MCF 10A (cell line): ENCODE measurements around the gene TRIM29. TPM values are rescaled to one million over a fixed set of nuclear protein-coding genes. Genes with fewer than 3 reads are reported as not detected.

Source experiments
- Bru-seq: library from RNA; stranded (reverse); fragments of 400-500 nt; gene quantifications from one replicate; lab custom pipeline; 2021; lab: Mats Ljungman, UMichigan
- BruChase-seq, 2 experiments: library from RNA; stranded (reverse); fragments of 400-500 nt; gene quantifications; one replicate each; lab custom pipeline; 2021; lab: Mats Ljungman, UMichigan
- BruUV-seq: library from RNA; stranded (reverse); fragments of 400-500 nt; replicated peaks from 2 replicates; lab custom pipeline; 2021; lab: Mats Ljungman, UMichigan
- CTCF ChIA-PET: fragments of 300-600 bp; sonication (Branson Sonifier 250); formaldehyde crosslinking; extraction: SDS; loops from one replicate; lab custom pipeline; 2021; ENCODE audit warnings: antibody characterized with exemption, inconsistent platforms; lab: Yijun Ruan, JAX
- POLR2A ChIA-PET: fragments of 300-600, 350-650 bp; sonication (Branson Sonifier 250); formaldehyde crosslinking; extraction: SDS; loops from one replicate; lab custom pipeline; 2020; ENCODE audit warnings: antibody characterized with exemption, inconsistent platforms; lab: Yijun Ruan, JAX
- DNase-seq: peaks from one replicate; pipeline ENCODE4 v3.0.0-alpha.2; 2018; ENCODE audit not compliant: unreplicated experiment
- H3K27ac Mint-ChIP-seq: one replicate; pipeline ENCODE4 v1.8.0; 2022; ENCODE audit warnings: mild to moderate bottlenecking, low read depth, mixed read lengths; ENCODE audit not compliant: unreplicated experiment
- H3K27me3 Mint-ChIP-seq: one replicate; pipeline ENCODE4 v1.8.0; 2022; ENCODE audit warnings: mixed read lengths; ENCODE audit not compliant: insufficient read depth, unreplicated experiment
- H3K36me3 Mint-ChIP-seq: one replicate; pipeline ENCODE4 v1.8.0; 2022; ENCODE audit warnings: mild to moderate bottlenecking, moderate library complexity, mixed read lengths; ENCODE audit not compliant: insufficient read depth, unreplicated experiment
- H3K4me1 Mint-ChIP-seq: one replicate; pipeline ENCODE4 v1.8.0; 2022; ENCODE audit warnings: mixed read lengths; ENCODE audit not compliant: insufficient read depth, unreplicated experiment
- H3K4me3 Mint-ChIP-seq: one replicate; pipeline ENCODE4 v1.8.0; 2022; ENCODE audit warnings: mild to moderate bottlenecking, moderate library complexity, mixed read lengths; ENCODE audit not compliant: unreplicated experiment
- H3K9me3 Mint-ChIP-seq: one replicate; pipeline ENCODE4 v1.8.0; 2022; ENCODE audit warnings: mixed read lengths; ENCODE audit not compliant: unreplicated experiment
- intact Hi-C: fragments of 100-400 bp; cut with micrococcal nuclease; formaldehyde crosslinking; loops from 2 replicates; pipeline ENCODE4 v1.14.1; 2022
- long read RNA-seq: library from polyadenylated mRNA; stranded (forward); transcript quantifications from one replicate; pipeline ENCODE4 v2.0.0, GENCODE V29; 2022
- total RNA-seq: library from RNA; stranded (reverse); gene quantifications from 2 replicates; pipeline ENCODE4 v1.2.3, GENCODE V29; 2022
- TF ChIP-seq, protein P1 (sequence below): fragments of 200-600 bp; IDR thresholded peaks from one replicate; pipeline ENCODE4 v1.8.0; 2022; ENCODE audit warnings: antibody characterized with exemption, mild to moderate bottlenecking; ENCODE audit not compliant: unreplicated experiment

TRIM29 gene, protein sequence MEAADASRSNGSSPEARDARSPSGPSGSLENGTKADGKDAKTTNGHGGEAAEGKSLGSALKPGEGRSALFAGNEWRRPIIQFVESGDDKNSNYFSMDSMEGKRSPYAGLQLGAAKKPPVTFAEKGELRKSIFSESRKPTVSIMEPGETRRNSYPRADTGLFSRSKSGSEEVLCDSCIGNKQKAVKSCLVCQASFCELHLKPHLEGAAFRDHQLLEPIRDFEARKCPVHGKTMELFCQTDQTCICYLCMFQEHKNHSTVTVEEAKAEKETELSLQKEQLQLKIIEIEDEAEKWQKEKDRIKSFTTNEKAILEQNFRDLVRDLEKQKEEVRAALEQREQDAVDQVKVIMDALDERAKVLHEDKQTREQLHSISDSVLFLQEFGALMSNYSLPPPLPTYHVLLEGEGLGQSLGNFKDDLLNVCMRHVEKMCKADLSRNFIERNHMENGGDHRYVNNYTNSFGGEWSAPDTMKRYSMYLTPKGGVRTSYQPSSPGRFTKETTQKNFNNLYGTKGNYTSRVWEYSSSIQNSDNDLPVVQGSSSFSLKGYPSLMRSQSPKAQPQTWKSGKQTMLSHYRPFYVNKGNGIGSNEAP
- 60.9 and 93.4 TPM in 2 replicates for total RNA-seq
- Bru-seq, nascent RNA, result percentile 52 among the genes with signal in this experiment
- percentile 74 among the genes with signal in this experiment for BruChase-seq, experiment 1, labeled RNA remaining after a 6-hour chase
- BruChase-seq, experiment 2, labeled RNA remaining after a 2-hour chase, result percentile 55 among the genes with signal in this experiment
- long read RNA-seq, transcript TRIM29-201 (9 exons, 3,328 nt), result major isoform, 28 of 163 reads
- long read RNA-seq, partial matches to known transcripts, result 16 of 163 reads
- long read RNA-seq, other reads (novel, unspliced or antisense), result 117 of 163 reads

DNA sequence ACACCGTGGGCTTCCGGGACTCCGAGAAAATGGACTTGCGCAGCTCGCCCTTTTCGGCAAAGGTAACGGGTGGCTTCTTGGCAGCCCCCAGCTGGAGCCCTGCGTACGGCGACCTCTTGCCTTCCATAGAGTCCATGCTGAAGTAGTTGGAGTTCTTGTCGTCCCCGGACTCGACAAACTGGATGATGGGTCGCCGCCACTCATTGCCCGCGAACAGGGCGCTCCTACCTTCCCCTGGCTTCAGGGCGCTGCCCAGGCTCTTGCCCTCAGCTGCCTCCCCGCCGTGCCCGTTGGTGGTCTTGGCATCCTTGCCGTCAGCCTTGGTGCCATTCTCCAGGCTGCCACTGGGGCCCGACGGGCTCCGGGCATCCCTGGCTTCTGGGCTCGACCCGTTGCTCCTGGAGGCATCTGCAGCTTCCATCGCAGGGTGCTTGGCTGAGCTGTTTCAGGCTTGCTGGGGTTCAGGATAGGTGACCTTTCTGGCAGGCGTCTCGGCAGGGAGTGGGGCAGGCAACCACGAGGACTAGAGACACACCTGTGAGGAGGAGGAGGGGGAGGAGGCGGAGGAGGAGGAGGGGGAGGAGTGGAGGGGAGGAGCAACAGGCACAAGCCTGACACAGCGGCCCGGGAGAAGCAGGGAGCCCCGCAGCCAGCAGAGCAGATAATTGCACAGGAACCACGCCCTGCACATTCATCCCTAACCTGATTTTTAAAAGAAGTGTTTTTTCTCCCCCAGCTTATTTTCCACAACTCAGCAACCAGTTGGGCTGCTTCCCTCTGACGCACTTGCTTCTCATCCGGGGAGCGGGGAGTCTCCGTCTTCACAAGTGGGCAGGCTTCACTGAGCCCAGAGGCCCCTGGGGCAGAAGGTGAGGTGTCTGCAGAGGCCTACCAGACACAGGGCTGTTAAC is at the start of gene TRIM29:
Gene TRIM29 (minus strand): TSS at position 503 of the 911 bp plus-strand sequence. CDS start 82 bp downstream, at position 421.
- Mint-ChIP-seq H3K36me3 (peaks cover 9% of the 10 kb centered on the region), H3K27ac (peak within 1 kb of the TSS; percentile 87), H3K4me1 (peaks cover 25% of the 10 kb centered on the region), H3K4me3 (peak within 1 kb of the TSS; percentile 88), H3K9me3 (no peaks in the 10 kb centered on the region), H3K27me3 (no peaks in the 10 kb centered on the region)
- TF ChIP-seq, protein P1, sequence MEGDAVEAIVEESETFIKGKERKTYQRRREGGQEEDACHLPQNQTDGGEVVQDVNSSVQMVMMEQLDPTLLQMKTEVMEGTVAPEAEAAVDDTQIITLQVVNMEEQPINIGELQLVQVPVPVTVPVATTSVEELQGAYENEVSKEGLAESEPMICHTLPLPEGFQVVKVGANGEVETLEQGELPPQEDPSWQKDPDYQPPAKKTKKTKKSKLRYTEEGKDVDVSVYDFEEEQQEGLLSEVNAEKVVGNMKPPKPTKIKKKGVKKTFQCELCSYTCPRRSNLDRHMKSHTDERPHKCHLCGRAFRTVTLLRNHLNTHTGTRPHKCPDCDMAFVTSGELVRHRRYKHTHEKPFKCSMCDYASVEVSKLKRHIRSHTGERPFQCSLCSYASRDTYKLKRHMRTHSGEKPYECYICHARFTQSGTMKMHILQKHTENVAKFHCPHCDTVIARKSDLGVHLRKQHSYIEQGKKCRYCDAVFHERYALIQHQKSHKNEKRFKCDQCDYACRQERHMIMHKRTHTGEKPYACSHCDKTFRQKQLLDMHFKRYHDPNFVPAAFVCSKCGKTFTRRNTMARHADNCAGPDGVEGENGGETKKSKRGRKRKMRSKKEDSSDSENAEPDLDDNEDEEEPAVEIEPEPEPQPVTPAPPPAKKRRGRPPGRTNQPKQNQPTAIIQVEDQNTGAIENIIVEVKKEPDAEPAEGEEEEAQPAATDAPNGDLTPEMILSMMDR, result peak; percentile 66
- ChIA-PET CTCF (interaction anchor here (0.6 to 7.7 kb wide), 11 partner anchors 9 to 519 kb away, joined by 3 to 68 read pairs (median 3); no protein-coding TSS in a partner anchor), POLR2A (interaction anchor here (0.5 to 8.0 kb wide), 25 partner anchors 9 to 1225 kb away, joined by 3 to 153 read pairs (median 5); partner anchors contain the start of genes ARHGEF12, NLRX1 and VPS11)
- intact Hi-C loops, result loop anchor here (2.0 kb wide), 1 partner anchor 31 kb away; no protein-coding TSS in a partner anchor
- DNase-seq, result peak; percentile 73
- TSS peak; percentile 81 for BruUV-seq

DNA sequence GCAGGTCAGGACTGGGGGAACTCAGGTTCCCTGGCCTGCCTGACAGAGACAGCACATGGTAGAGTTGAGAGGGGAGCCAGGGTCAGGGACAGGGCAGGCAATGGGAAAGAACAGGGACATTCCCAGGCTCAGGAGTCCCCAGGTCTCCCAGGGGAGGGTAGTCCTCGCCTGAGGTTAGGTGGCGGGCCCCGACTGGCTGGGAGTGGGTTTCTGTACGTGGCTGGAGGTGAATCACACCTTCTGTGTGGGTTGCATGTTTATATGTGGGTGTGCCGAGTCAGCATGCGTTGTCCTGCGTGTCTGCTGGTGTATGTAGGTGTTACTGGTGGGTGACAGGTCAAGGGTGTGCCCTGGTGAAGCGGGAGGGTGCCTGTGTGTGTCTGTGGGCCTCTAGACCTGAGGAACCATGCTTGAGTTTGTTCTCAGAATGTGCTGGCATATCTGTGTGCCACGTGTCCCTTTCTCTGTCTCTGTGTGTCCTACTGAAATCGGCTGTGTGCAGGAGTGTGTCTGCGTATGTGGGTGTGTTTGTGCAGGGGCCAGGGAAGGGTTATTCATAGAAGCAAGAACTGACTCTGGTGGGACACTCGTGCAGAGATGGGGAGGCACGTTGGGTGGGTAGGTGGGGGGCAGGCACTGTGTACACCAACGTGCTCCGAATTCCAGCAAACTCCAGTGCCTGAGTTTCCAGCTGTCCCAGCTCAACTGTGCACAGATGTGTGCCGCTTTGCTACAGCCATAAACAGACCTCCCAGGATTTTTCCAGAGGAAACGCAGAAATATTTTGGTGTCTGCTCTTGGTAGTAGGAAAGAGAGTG is 49.1 kb upstream of the TRIM29 start:
- Mint-ChIP-seq H3K4me1 (peaks cover 10% of the 10 kb centered on the region), H3K4me3 (no peak overlapping the region), H3K9me3 (no peaks in the 10 kb centered on the region), H3K27ac (peak overlapping the region; percentile 16), H3K36me3 (no peaks in the 10 kb centered on the region), H3K27me3 (no peaks in the 10 kb centered on the region)
- TF ChIP-seq, protein P1, result no peak
- no TSS peak for BruUV-seq
- POLR2A ChIA-PET, result no interaction called here
- intact Hi-C loops, result no loop called here
- no peak for DNase-seq
- CTCF ChIA-PET, result interaction anchor here (1.2 to 2.0 kb wide), 4 partner anchors 16 to 116 kb away, joined by 3 to 5 read pairs (median 4); no protein-coding TSS in a partner anchor

DNA sequence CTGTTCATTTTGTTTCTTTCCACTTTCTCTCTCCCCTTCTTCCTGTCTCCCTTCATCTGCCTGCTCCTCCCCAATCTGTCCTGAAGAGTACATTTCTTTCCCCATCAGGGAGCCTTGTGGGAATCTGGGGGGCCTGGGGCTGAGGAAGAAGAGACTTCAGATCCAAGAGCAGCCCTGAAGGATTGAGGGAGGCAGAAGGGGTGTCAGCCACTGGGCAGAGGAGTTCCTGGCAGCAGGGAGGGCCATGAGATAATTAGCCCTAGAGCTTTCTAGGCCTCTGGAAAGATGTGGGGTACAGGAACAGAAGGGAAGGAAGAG is 48.5 kb upstream of the TRIM29 start:
- H3K27me3 Mint-ChIP-seq, result no peaks in the 10 kb centered on the region
- CTCF ChIA-PET, result interaction anchor here (1.2 to 2.0 kb wide), 2 partner anchors 20 to 117 kb away, joined by 4 to 5 read pairs; no protein-coding TSS in a partner anchor
- intact Hi-C loops, result no loop called here
- peak overlapping the region; percentile 16 for H3K27ac Mint-ChIP-seq
- POLR2A ChIA-PET, result interaction anchor here (0.6 kb wide), 1 partner anchor 22 kb away, joined by 3 read pairs; no protein-coding TSS in a partner anchor
- no peaks in the 10 kb centered on the region for H3K36me3 Mint-ChIP-seq
- no peak overlapping the region for H3K4me3 Mint-ChIP-seq
- TF ChIP-seq, protein P1, result no peak
- no peak for DNase-seq
- no peaks in the 10 kb centered on the region for H3K9me3 Mint-ChIP-seq
- no TSS peak for BruUV-seq
- H3K4me1 Mint-ChIP-seq, result peaks cover 10% of the 10 kb centered on the region
